Measurements from ENCODE around the gene GMDS. TPM values are rescaled to one million over a fixed set of nuclear protein-coding genes. Genes with fewer than 3 reads are reported as not detected.

GMDS gene
- total and polyA plus RNA-seq, 7 donors: 2.8 to 6.6 (median 4.7) TPM

- no peaks in the 10 kb centered on the region for H3K36me3 ChIP-seq (ENCODE audit: insufficient read depth in 1 of 2, low read depth in 1 of 2)
- H3K27me3 ChIP-seq (ENCODE audit: insufficient read depth in 3 of 3, low read length in 2 of 3): no peaks in the 10 kb centered on the region
- intact Hi-C loops (cut with DNase I): no loop called here
- no peak for TF ChIP-seq CTCF (IDR thresholded peaks at IDR 0.05)
- H3K9me3 ChIP-seq: no peaks in the 10 kb centered on the region
- no peak overlapping the region for H3K27ac ChIP-seq
- no peak for DNase-seq
- 80 to 89% (median 84%) methylated on average over 6 of the region's 6 CpGs for WGBS, 3 donors
- ATAC-seq: no peak
- no peak overlapping the region for H3K4me3 ChIP-seq
- H3K4me1 ChIP-seq: no peaks in the 10 kb centered on the region
Measured at GRCh38 chr6:2140438-2141128, 104.8 kb downstream of the GMDS start.

GRCh38 chr6:2135401-2135800 is 110.0 kb downstream of the GMDS start:
- Histone ChIP-seq H3K27ac (no peak overlapping the region), H3K4me1 (no peaks in the 10 kb centered on the region), H3K36me3 (ENCODE audit: insufficient read depth in 1 of 2, low read depth in 1 of 2) (no peaks in the 10 kb centered on the region), H3K27me3 (ENCODE audit: insufficient read depth in 3 of 3, low read length in 2 of 3) (no peaks in the 10 kb centered on the region), H3K4me3 (no peak overlapping the region), H3K9me3 (no peaks in the 10 kb centered on the region)
- intact Hi-C loops (cut with DNase I): no loop called here
- 97 to 99% (median 98%) methylated on average over 2 of the region's 2 CpGs for WGBS, 3 donors
- no peak for TF ChIP-seq CTCF (IDR thresholded peaks at IDR 0.05)
- ATAC-seq: no peak
- DNase-seq: no peak

- no peak for DNase-seq
- H3K4me3 ChIP-seq: no peak overlapping the region
Measured at GRCh38 chr6:2134554-2134953, 110.9 kb downstream of the GMDS start.

GRCh38 chr6:2133716-2134310 is 111.6 kb downstream of the GMDS start:
- Histone ChIP-seq H3K27me3 (ENCODE audit: insufficient read depth in 3 of 3, low read length in 2 of 3) (no peaks in the 10 kb centered on the region), H3K4me1 (no peaks in the 10 kb centered on the region), H3K9me3 (no peaks in the 10 kb centered on the region), H3K4me3 (no peak overlapping the region), H3K36me3 (ENCODE audit: insufficient read depth in 1 of 2, low read depth in 1 of 2) (no peaks in the 10 kb centered on the region), H3K27ac (no peak overlapping the region)
- TF ChIP-seq CTCF (IDR thresholded peaks at IDR 0.05): no peak
- no peak for DNase-seq
- intact Hi-C loops (cut with DNase I): no loop called here
- 81 to 86% (median 82%) methylated on average over 7 of the region's 7 CpGs for WGBS, 3 donors
- no peak for ATAC-seq

More at GRCh38 chr6:2134554-2134953, 110.9 kb downstream of the GMDS start:
- ATAC-seq: no peak
- H3K9me3 ChIP-seq: no peaks in the 10 kb centered on the region
- no peak for TF ChIP-seq CTCF (IDR thresholded peaks at IDR 0.05)
- H3K36me3 ChIP-seq (ENCODE audit: insufficient read depth in 1 of 2, low read depth in 1 of 2): no peaks in the 10 kb centered on the region
- no peak overlapping the region for H3K27ac ChIP-seq
- H3K4me1 ChIP-seq: no peaks in the 10 kb centered on the region
- intact Hi-C loops (cut with DNase I): no loop called here
- H3K27me3 ChIP-seq (ENCODE audit: insufficient read depth in 3 of 3, low read length in 2 of 3): no peaks in the 10 kb centered on the region

DNA sequence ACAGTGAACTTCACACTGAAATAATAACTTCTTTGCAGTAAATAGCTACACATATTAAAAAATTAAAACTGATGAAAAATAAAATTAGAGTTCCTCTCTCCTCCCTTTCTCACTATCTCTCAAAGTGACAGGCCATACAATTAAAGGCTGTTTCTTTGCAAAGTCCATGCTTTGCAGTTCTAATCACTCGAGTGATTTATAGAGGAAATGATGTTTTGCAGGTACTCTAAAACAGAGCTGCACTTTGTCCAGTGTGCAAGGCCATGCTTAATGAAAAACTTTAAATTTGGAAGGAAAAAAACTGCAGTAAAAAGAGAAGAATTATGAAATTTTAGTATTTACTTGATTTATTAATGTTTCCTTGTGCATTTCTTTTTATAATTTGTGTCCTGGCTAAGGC is 112.5 kb downstream of the GMDS start:
- Histone ChIP-seq H3K4me3 (no peak overlapping the region), H3K27me3 (ENCODE audit: insufficient read depth in 3 of 3, low read length in 2 of 3) (no peaks in the 10 kb centered on the region), H3K27ac (no peak overlapping the region), H3K9me3 (no peaks in the 10 kb centered on the region), H3K36me3 (ENCODE audit: insufficient read depth in 1 of 2, low read depth in 1 of 2) (no peaks in the 10 kb centered on the region), H3K4me1 (no peaks in the 10 kb centered on the region)
- 57 to 69% (median 63%) methylated on average over 1 of the region's 1 CpG for WGBS, 3 donors
- ATAC-seq: no peak
- intact Hi-C loops (cut with DNase I): no loop called here
- TF ChIP-seq CTCF (IDR thresholded peaks at IDR 0.05): no peak
- no peak for DNase-seq

Data from psoas muscle (tissue), 8 donors.